Measurements from ENCODE around the gene KCNQ1OT1. TPM values are rescaled to one million over a fixed set of nuclear protein-coding genes. Genes with fewer than 3 reads are reported as not detected.

KCNQ1OT1 gene
- total RNA-seq, 1 experiment from 2014 or later: 1.2 TPM

- Histone ChIP-seq H4K5ac (ENCODE audit: insufficient read length, low read depth, low read length) (no peak overlapping the region), H3K27ac (ENCODE audit: insufficient read length, low read depth, low read length) (no peak overlapping the region), H2BK20ac (ENCODE audit: low read depth, low read length, poor library complexity, severe bottlenecking) (no peak overlapping the region), H2BK5ac (ENCODE audit: insufficient read length, low read length) (no peak overlapping the region), H3K18ac (ENCODE audit: insufficient read length, low read depth, low read length) (no peak overlapping the region), H3K14ac (ENCODE audit: insufficient read depth, low read length) (no peak overlapping the region), H4K8ac (replicated peaks; ENCODE audit: insufficient read length, low read depth, low read length) (no peak overlapping the region), H3K4me1 (ENCODE audit: insufficient read depth, low read length) (no peaks in the 10 kb centered on the region), H3T11ph (ENCODE audit: low read length) (no peak overlapping the region), H3K23me2 (ENCODE audit: insufficient read length, low read depth, low read length, poor library complexity, severe bottlenecking) (no peaks in the 10 kb centered on the region), H2BK120ac (ENCODE audit: low read depth, low read length, poor library complexity, severe bottlenecking) (no peak overlapping the region), H2BK12ac (ENCODE audit: insufficient read length, low read depth, low read length) (no peak overlapping the region), H2BK15ac (ENCODE audit: low read depth, low read length) (no peak overlapping the region), H3K9ac (ENCODE audit: extremely low read depth, insufficient read length, low read length) (no peak overlapping the region), H2AK5ac (ENCODE audit: insufficient read length, low read length) (no peak overlapping the region), H3K4me2 (ENCODE audit: insufficient read depth, insufficient read length, low read length) (no peak overlapping the region), H4K91ac (ENCODE audit: insufficient read length, low read depth, low read length) (no peak overlapping the region), H3K79me2 (ENCODE audit: insufficient read depth, low read length) (no peaks in the 10 kb centered on the region), H3K9me3 (ENCODE audit: control insufficient read depth, low read depth, low read length) (peaks cover 56% of the 10 kb centered on the region), H3K4ac (ENCODE audit: low read depth, low read length) (no peak overlapping the region), H3K23ac (ENCODE audit: insufficient read length, low read depth, low read length) (no peak overlapping the region), H4K20me1 (ENCODE audit: control insufficient read depth, insufficient read depth, insufficient read length) (no peaks in the 10 kb centered on the region), H3K27me3 (ENCODE audit: insufficient read depth, low read length) (peaks cover 10% of the 10 kb centered on the region; the same call in 1 of the 2 replicates), H3K79me1 (ENCODE audit: insufficient read depth, low read depth, low read length, poor library complexity, severe bottlenecking) (no peaks in the 10 kb centered on the region), H2AFZ (ENCODE audit: low read length) (no peak overlapping the region), H3K56ac (ENCODE audit: insufficient read length, low read depth, low read length) (no peak overlapping the region)
- Mint-ChIP-seq H3K36me3 (ENCODE audit: insufficient read depth in 1 of 3, low read depth in 3 of 3) (peaks cover 38 to 58% (median 46%) of the 10 kb centered on the region in 3 experiments), H3K27ac (no peak overlapping the region; a peak in 1 of 7 replicates), H3K4me3 (no peak overlapping the region; a peak in 1 of 5 replicates), H3K27me3 (ENCODE audit: low read depth) (peaks cover 93% of the 10 kb centered on the region), H3K9me3 (peaks cover 88 to 98% of the 10 kb centered on the region in 2 experiments), H3K4me1 (peaks cover 5 to 10% of the 10 kb centered on the region in 2 experiments; a peak in 3 of 4 replicates)
- no peak for DNase-seq
- no peak for TF ChIP-seq CTCF (conservative IDR thresholded peaks at IDR 0.05)
- no CpG with 5 or more reads among the region's 11 CpGs for WGBS (ENCODE audit: extremely low coverage, insufficient read length, low lambda C conversion rate)
Measured at GRCh38 chr11:2652333-2653197, 47.2 kb downstream of the KCNQ1OT1 start.
